HG03280 (cell line): ENCODE measurements around the gene ARL6IP1.
"Not testable (repeated sequence)": the region's sequence is repeated elsewhere in the genome, so short reads cannot be mapped to it uniquely, and the experiment has no call there.

Source experiments
- ATAC-seq: cut with Tn5 transposase; IDR thresholded peaks from one replicate; pipeline ENCODE4 v1.9.1; 2021; ENCODE audit warnings: mild to moderate bottlenecking, moderate library complexity; ENCODE audit not compliant: unreplicated experiment

The ARL6IP1 gene

DNA sequence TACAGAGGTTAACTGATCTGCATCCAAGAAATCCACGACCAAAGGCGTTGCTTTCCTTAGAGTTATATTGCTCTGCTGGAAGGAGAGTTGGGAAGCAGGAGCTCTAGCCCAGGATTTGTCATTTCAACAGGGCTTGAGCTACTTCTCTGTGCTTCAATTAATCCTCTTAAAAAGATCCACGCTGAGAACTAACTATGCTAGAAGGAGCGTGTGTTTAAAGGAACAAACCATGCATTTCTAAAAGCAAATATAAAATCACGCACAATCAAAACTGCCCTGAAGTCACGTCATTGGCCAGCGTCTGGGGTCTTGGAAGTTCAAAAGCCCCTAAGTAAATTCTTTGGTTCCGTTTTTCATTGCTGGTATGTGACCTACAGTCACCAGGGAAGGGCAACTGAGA lies 1.1 kb downstream of the ARL6IP1 start:
- ATAC-seq = no peak

DNA sequence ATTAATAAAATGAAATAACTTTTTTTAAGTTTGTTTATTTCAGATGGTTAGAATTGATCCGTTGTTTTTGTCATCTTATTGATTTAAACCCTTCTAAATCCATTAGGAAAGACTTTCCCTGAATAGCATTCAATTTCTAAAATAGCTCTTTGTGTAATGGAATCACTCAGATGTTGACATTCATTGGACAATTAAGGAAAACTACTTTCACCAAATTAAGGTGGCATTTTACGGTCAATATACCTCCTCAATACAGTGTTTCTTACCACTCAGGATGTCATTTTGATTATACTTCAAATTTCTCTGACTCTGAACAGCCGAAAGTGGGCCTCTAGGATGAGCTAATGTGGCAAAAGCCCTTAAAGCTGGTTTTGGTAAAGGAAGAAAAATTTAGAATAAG lies 1.8 kb downstream of the ARL6IP1 start:
- no peak for ATAC-seq

DNA sequence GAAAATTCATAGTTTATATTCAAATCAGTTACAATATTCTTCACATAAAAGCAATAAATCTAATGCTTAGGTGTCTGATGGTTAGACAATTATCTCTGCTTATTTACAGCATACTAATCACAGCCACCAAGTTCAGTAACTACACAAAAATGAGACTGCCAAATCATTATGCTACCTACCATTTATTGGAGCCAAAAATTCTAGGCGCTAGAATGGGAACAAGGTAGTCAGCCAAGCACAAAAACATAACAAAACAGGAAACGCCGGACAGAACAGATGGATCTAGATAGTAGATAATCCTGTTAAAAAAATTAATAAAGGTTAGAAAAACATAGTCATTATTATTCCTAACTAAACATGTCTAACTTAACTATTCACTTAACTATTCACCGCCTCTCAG lies 3.6 kb downstream of the ARL6IP1 start:
- ATAC-seq = no peak

DNA sequence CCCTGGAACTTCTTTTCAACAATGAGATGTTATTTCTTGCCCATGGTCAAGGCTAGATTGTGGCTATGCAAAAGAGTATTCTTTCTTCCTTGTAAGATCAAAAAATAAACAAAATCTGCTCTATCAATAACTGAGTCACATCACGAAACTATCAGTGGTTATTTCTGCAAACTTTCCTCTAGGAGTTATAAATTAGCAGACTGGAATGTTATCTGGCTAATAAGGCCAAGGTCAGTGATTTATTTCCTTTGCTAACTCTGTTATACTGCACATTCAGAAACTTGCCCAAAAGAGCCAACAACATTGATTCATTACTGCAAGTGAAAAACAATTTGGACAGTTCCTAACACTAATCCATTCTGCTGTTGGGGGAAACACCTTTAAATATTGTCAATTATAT lies 5.0 kb downstream of the ARL6IP1 start:
- no peak for ATAC-seq

DNA sequence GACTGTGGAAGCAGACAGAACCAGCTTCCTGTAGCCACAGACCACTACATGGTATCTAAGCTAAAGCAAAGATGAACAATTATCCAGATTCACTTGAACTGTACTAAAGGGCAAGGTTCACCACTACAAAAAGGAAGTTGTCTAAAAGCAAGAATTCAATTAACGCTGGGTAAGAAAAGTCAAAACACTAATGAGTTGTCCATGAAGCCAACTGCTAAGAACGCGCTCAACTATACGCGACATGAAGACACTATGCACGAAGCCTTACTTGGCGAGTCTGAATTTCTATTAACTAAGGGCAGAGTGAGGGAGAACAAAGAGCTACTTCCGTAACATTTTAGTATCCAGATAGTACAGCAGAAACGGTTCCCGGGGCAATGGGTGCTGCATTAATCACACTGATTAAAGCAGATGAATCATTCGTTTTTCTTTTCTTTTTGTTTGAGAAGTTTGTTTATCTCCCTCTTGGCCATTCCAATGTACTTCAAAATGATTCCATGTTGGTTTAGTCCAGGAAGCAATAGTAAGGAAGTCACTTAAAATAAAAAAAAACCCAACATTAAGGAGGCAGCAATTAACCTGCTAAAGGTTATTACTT lies 8.4 kb downstream of the ARL6IP1 start:
- no peak for ATAC-seq

DNA sequence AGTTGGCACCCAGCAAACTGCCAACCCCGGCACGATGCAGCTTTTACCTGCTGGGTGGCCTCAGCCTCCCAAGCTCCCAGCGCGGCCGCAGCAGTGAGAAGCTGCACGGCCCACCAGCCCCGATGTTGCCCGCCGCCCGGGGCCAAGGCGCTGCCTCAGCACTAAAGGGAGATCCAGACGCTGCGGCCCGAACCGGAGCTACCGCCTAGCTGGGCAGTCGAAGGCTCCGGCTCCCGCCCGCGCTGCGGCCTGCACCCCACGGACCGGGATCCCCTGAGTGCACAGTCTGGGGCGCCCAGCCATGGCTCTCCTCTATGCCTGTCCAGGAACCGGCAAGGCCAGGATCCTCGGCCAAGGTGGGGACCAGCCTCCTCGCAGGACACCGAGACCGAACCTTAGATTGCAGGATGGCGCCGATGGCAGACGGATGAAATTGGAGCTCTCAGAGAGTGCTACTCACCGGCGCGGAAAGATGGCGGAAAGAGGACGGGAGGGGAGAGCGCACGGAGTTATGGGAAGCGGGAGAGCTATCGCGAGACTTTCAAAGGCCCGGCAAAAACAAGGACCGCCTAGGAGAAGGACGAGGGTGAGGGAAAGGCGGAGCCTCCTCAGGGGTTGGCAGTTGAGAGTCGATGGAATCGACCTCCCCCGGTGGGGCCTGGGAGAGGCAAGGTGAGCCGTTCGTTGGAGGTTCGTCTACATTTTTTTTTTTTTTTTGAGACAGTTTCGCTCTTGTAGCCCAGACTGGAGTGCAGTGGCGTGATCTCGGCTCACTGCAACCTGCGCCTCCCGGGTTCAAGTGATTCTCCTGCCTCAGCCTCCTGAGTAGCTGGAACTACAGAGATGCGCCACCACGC lies 11.3 kb downstream of the ARL6IP1 start, which contains the start of gene RPS15A:
Gene RPS15A (minus strand): TSS at position 485 of the 857 bp plus-strand sequence. CDS start 1,221 bp downstream, outside the sequence.
- ATAC-seq = peak; percentile 87

DNA sequence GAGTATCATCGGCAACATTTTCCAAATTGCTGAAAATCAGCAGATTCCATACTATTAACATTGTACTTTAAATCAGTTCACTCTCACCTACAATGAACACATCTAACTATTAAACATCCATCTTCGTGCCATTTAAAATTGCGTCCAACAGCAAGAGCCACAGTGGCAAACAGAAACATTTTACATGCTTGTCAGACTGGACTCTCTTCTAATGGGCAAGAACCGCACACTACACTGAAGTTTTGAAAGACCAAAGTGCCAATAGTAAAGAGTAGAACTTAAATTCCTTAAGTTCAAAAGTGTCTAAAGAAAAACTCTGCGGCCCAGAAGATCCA lies 11.9 kb downstream of the ARL6IP1 start:
- no peak for ATAC-seq

DNA sequence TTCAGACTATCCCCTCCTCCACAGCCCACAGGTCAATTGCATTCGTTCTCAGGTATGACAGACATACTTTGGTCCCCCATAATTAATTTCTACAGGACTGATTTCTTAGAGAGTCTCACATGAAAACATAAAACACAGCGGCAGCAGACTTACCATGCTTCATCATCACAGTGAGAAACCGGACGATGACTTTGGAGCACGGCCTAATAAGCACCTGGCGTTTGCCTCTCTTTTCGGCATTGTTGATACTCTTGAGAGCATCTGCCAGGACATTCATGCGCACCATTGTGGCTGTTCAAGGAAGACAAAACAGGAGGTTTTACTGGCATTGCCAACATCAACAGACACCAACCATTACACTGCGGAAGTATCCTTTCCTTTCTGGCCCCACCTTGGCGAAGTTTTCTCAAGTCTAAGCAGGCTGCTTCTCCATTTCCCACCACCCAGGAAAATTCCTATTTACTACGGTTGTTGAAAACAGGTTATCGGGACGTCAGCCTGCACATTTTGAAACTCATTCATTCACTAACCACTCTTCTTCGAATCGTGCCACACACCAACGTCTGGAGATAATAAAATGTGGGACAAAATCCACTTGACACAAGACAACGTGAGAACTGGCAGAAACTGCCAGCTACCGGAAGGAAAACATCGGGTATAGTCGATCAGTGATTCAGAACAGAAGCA lies 12.4 kb downstream of the ARL6IP1 start:
- no peak for ATAC-seq

DNA sequence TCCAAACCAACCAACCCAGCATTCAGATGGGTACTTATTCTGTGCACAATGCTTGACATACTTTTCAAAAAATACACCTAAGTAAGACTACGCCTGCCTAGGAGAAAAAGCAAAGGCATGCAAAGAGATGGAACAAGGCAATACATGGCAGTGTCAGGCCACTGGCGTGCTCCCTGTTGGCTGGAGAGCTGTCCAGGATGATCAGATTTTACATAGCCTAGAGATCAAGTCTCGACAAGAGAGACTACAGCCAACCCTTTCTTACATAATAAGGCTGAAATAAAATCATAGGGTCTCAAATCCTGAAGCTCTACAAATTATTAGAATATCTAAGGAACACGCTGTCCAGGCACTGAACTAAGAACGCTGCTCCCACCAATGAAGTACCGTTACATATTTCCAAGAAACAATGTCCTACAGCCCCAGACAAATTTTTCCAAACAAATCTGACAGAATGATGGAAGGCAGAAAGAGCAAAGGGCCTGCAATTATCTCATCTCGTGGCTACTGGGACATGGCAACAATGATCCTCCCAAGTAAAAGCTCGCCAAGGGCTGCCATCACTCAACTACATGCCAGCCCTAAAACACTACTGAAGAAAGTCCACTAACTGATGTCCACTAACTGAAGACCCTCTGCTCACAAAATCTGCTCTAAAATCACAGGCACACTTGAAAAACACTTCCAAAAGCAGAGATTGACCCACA lies 16.3 kb downstream of the ARL6IP1 start:
- no peak for ATAC-seq

DNA sequence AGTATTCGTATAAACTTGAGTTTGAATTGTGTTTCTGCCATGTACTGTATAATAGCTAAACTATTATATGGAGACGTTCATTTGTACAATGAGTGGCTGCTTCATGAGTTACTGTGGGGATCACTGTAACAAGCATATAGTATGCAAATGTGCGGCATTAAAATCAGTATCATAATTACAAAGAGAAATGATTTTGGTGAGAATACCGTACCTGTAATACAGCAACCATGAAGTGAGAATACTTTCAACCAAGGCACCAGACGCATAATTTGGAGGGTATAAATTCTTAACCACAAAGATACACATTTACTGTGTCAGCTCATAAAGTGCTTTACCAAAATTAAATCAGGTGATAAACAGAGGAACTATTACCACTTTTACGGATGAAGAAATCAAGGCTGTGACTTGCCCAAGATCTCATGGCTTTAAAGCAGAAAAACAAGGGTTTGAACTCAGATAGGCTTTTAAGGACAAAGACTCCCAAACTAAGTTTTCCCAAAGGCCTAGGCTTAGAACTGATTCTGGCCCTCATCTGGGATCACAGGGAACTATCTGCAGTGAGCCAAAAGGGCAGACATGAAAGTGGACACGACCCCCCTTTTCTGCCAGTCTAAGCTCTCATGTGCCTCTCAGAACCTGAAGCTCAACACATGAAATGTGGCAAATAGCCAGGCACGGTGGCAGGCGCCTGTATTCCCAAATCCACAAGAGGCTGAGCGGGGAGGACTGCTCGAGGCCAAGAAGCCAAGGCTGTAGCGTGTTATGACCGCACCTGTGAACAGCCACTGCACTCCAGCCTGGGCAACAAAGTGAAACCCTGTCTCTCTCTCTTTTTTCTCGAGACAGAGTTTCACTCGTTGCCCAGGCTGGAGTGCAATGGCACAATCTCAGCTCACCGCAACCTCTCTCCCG lies 17.7 kb downstream of the ARL6IP1 start:
- ATAC-seq = no peak

DNA sequence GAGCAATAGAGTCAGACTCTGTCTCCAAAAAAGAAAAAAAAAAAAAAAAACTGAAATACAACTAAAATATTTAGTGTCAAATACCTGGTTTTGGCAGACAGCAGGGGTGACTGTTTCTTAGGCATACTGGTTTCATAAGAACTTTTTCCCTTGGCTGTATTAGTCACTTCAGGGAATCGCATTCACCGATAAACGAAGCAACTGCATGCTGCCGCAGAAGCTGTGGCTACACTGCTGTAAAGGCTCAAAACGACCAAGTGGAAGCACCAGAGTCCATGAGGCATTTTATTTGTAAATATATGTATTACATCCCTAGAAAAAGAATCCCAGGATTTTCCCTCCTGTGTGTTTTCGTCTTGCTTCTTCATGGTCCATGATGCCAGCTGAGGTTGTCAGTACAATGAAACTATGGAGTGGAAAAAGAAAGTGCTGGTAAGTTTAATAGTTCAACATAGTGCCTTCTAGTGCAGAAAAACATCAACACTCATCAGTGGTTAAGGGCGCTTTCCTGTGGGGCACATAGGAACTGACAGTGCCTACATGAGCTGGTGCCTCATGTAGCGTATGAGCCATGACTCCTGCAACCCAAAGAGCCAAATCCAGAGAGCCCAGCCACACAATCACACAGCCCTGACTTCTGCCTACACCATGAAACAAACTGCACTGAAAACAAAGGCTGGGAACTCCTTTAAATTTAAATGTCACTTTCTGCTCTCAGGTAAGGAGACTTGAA lies 18.5 kb downstream of the ARL6IP1 start:
- ATAC-seq = no peak

DNA sequence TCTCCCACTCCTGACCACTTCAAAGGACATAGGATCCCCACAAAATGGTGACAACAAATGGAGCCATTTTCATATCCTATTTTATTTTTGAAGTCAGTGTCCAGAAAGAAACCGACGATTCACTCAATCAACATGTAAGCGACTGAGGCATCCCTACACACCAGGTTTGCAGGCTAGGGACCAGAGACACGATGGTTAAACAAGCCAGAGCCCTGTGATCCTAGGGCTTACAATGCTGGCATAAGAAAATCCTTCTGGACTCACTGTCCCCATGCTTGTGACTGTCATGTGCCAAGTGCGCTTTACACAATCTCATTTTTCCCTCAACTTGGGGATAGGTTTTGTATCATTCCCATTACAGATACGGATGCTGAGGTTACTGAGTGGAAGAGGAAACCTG lies 20.1 kb downstream of the ARL6IP1 start:
- ATAC-seq = not testable (repeated sequence)

DNA sequence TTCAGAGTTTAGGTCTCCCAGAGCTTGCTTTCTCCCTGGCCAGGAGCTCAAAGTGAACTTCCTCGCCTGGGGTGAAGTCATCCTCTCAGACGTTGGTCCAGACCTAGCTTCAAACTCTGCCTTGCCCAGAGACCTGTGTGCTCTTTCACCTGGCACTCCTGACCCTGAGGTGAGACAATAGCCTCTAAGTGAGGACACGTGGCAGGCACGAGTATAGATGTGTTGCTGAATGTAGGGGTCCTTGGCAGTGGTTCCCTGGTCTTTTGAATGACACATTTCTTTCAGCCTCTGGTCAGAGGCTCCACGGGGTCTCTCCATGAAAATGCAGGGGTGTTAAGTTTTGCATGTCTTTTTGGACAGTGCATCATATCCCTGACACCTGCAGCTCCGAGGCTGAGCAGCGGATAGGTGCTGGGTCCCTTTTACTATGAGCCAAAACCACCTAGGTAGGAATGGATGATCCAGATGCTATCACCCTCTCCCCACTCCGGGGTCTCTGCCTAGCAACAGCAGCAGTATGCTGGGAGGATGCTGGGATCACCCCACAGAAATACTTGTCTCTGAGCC lies 20.8 kb downstream of the ARL6IP1 start:
- ATAC-seq = not testable (repeated sequence)

DNA sequence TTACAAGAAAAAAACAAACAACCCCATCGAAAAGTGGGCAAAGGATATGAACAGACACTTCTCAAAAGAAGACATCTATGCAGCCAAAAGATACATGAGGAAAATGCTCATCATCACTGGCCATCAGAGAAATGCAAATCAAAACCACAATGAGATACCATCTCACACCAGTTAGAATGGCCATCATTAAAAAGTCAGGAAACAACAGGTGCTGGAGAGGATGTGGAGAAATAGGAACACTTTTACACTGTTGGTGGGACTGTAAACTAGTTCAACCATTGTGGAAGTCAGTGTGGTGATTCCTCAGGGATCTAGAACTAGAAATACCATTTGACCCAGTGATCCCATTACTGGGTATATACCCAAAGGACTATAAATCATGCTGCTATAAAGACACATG lies 23.7 kb downstream of the ARL6IP1 start:
- ATAC-seq = not testable (repeated sequence)

DNA sequence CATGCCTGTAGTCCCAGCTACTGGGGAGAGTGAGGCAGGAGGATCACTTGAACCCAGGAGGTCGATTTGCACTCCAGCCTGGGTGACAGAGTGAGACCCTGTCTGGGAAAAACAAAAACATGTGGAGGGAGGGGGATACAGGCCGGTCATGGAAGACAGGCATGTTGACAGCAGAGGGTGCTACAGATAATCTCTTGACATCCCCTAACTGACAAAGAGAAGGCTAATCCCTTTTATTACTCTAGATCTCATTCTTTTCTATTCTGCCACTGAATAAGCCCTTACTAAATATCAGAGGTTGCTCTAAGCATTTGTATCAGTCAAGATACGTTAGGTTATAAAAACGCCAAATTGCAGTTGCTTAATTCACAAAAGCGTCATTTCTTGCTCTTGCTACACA lies 25.0 kb downstream of the ARL6IP1 start:
- ATAC-seq = not testable (repeated sequence)

DNA sequence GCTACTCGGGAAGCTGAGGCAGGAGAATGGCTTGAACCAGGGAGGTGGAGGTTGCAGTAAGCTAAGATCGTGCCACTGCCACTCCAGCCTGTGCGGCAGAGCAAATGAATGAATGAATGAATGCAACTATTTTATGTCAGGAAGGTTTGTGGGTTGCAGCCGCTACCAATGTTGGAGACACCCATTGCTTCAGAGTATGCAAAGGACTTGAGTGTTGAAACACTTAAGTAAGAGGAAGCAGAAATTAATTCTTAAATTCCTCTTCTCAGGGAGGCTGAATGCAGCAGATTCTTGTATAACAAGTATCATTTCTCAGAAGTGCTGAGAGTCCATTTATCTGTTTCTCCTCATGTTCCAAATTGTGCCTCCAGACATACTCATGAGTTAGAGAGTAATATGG lies 26.7 kb downstream of the ARL6IP1 start:
- ATAC-seq = not testable (repeated sequence)

DNA sequence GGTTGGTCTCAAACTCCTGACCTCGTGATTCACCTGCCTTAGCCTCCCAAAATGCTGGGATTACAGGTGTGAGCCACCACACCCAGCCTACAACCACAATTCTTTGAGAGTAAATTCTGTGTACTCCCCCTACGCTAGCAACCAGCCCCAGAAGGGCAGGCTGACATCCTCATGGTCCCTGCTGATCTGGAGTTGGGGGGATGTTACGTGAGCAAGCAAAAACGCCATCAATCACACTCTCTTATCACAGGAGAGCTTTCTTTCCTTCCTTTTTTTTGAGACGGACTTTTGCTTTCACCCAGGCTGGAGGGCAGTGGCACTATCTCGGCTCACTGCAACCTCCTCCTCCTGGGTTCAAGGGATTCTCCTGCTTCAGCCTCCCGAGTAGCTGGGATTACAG lies 29.2 kb downstream of the ARL6IP1 start:
- ATAC-seq = not testable (repeated sequence)

DNA sequence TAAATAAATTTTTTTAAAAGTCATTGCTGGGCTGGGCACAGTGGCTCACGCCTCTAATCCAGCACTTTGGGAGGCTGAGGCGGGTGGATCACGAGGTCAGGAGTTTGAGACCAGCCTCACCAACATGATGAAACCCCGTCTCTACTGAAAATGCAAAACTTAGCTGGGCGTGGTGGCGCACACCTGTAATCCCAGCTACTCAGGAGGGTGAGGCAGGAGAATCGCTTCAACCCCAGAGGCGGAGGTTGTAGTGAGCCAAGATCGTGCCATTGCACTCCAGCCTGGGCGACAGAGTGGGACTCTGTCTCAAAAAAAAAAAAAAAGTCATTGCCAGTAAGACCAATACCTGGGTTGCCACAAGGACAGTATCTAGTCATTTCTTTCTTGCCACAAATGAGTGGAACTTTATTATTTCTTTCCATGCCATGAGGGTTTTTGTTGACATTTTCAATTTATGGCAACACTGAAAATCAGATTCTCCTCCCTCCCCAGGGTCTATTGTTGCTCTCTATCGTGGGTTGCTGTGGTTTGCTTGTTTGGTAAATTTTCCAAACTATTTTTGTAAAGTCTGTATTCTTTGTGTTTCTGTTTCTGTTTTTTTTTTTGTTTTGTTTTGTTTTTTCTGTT lies 30.9 kb downstream of the ARL6IP1 start:
- not testable (repeated sequence) for ATAC-seq

DNA sequence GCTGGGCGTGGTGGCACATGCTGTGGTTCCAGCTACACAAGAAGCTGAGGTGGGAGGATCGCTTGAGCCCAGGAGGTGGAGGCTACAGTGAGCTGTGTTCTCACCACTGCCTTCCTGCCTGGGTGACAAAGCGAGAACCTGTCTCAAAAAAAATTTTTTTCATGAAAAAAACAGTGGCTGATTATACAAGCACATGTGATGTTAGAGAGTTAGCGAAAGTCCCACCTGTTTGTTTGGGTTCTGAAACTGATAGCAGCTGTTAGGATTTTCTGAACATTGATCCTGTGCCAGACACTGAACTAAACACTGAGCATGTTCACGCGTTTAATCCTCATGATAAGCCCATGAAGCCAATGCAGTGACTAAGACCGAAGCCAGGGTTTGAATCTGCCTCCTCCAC lies 34.1 kb downstream of the ARL6IP1 start:
- ATAC-seq = peak; percentile 50
